ENCODE data around the gene ATP5PD. TPM values are rescaled to one million over a fixed set of nuclear protein-coding genes. Genes with fewer than 3 reads are reported as not detected.

Gene ATP5PD
- total and polyA plus RNA-seq, 2 of the 13 experiments (the other 11 are each of a cell fraction or from before 2014, with no cell fraction given): 158 to 428 TPM

- TF ChIP-seq ZNF484 (CRISPR knock-in tag; IDR thresholded peaks at IDR 0.05; ENCODE audit: borderline replicate concordance, low read depth) (no peak), PAWR (CRISPR knock-in tag; IDR thresholded peaks at IDR 0.05; ENCODE audit: borderline replicate concordance) (no peak), ARHGAP35 (CRISPR knock-in tag; IDR thresholded peaks at IDR 0.05; ENCODE audit: borderline replicate concordance) (0 out of 2 replicates have a peak, but pooled peaks have one; percentile 40), RNF219 (CRISPR knock-in tag; IDR thresholded peaks at IDR 0.05) (no peak), FOXJ3 (CRISPR knock-in tag; IDR thresholded peaks at IDR 0.05; ENCODE audit: borderline replicate concordance) (peak; percentile 86; the same call in 1 of the 2 replicates), HOXA5 (CRISPR knock-in tag; IDR thresholded peaks at IDR 0.05) (0 out of 2 replicates have a peak, but pooled peaks have one; percentile 41), CEBPB (IDR thresholded peaks at IDR 0.05; ENCODE audit: borderline replicate concordance, low read depth, low read length) (no peak; the same call in 1 of the 2 replicates), CSRNP1 (CRISPR knock-in tag; IDR thresholded peaks at IDR 0.05) (0 out of 2 replicates have a peak, but pooled peaks have one; percentile 33), GZF1 (CRISPR knock-in tag; IDR thresholded peaks at IDR 0.05) (no peak), ZNF83 (CRISPR knock-in tag; IDR thresholded peaks at IDR 0.05; ENCODE audit: borderline replicate concordance) (peak; percentile 32; the same call in 1 of the 2 replicates), ATF1 (CRISPR knock-in tag; IDR thresholded peaks at IDR 0.05) (no peak), ZFP36L2 (CRISPR knock-in tag; IDR thresholded peaks at IDR 0.05) (no peak), ZNF737 (CRISPR knock-in tag; IDR thresholded peaks at IDR 0.05; ENCODE audit: borderline replicate concordance) (no peak), HDAC2 (CRISPR knock-in tag; IDR thresholded peaks at IDR 0.05) (peak; percentile 98), KLF16 (CRISPR knock-in tag; IDR thresholded peaks at IDR 0.05) (peak in 1 of 2 experiments; percentile 87; a peak in 2 of 4 replicates), SMAD3 (CRISPR knock-in tag; IDR thresholded peaks at IDR 0.05) (peak; percentile 83; the same call in 1 of the 2 replicates), SAFB2 (CRISPR knock-in tag; IDR thresholded peaks at IDR 0.05; ENCODE audit: borderline replicate concordance, low read depth) (no peak), SCMH1 (CRISPR knock-in tag; IDR thresholded peaks at IDR 0.05; ENCODE audit: borderline replicate concordance) (no peak), MIER3 (CRISPR knock-in tag; IDR thresholded peaks at IDR 0.05; ENCODE audit: borderline replicate concordance) (peak; percentile 83; the same call in 1 of the 2 replicates), FOXA1 (IDR thresholded peaks at IDR 0.05) (peak; percentile 68), FOXA1 (CRISPR knock-in tag; IDR thresholded peaks at IDR 0.05) (peak; percentile 97), TFAP4 (IDR thresholded peaks at IDR 0.05; ENCODE audit: borderline replicate concordance, low read depth) (peak; percentile 98), PPARG (CRISPR knock-in tag; conservative IDR thresholded peaks at IDR 0.05) (peak; percentile 87)
- TF ChIP-seq, protein P1, sequence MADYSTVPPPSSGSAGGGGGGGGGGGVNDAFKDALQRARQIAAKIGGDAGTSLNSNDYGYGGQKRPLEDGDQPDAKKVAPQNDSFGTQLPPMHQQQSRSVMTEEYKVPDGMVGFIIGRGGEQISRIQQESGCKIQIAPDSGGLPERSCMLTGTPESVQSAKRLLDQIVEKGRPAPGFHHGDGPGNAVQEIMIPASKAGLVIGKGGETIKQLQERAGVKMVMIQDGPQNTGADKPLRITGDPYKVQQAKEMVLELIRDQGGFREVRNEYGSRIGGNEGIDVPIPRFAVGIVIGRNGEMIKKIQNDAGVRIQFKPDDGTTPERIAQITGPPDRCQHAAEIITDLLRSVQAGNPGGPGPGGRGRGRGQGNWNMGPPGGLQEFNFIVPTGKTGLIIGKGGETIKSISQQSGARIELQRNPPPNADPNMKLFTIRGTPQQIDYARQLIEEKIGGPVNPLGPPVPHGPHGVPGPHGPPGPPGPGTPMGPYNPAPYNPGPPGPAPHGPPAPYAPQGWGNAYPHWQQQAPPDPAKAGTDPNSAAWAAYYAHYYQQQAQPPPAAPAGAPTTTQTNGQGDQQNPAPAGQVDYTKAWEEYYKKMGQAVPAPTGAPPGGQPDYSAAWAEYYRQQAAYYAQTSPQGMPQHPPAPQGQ (CRISPR knock-in tag; IDR thresholded peaks at IDR 0.05; ENCODE audit: borderline replicate concordance): no peak
These were observed 37.4 kb upstream of the ATP5PD start (continued) for GRCh38 chr17:75084039-75084660.
